Measurements from ENCODE around the gene GPR34. TPM values are rescaled to one million over a fixed set of nuclear protein-coding genes. Genes with fewer than 3 reads are reported as not detected.
"Not testable (repeated sequence)": the region's sequence is repeated elsewhere in the genome, so short reads cannot be mapped to it uniquely, and the experiment has no call there.

The GPR34 gene
- total RNA-seq, 1 donor from 2014 or later = not detected

DNA sequence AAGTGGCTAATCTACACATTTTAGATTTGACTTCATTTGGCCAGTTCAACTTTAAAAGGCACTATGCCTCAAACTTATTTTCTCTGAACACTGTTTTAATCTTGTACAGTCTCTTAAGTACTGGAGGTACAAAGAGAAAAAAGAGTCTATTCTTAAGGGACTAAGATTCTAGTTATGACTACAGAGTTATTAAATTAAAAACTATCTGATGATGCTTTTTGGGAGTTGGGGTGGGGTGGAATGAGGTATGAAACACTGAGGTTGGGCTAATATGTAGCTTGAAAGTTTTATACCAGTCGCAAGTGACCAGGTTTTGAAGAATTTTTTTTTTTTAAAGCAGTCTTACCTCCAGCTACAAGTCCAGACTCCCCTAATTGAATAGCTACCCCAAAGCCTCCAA is 17.7 kb upstream of the GPR34 start:
- no peaks in the 10 kb centered on the region for H3K36me3 ChIP-seq (ENCODE audit: control insufficient read depth, insufficient read depth, low read length)
- no peak overlapping the region for H3K4me3 ChIP-seq (ENCODE audit: low read depth, low read length)
- H3K27me3 ChIP-seq (ENCODE audit: control insufficient read depth, insufficient read depth, low read length) = no peaks in the 10 kb centered on the region
- TF ChIP-seq, protein P1, sequence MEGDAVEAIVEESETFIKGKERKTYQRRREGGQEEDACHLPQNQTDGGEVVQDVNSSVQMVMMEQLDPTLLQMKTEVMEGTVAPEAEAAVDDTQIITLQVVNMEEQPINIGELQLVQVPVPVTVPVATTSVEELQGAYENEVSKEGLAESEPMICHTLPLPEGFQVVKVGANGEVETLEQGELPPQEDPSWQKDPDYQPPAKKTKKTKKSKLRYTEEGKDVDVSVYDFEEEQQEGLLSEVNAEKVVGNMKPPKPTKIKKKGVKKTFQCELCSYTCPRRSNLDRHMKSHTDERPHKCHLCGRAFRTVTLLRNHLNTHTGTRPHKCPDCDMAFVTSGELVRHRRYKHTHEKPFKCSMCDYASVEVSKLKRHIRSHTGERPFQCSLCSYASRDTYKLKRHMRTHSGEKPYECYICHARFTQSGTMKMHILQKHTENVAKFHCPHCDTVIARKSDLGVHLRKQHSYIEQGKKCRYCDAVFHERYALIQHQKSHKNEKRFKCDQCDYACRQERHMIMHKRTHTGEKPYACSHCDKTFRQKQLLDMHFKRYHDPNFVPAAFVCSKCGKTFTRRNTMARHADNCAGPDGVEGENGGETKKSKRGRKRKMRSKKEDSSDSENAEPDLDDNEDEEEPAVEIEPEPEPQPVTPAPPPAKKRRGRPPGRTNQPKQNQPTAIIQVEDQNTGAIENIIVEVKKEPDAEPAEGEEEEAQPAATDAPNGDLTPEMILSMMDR (IDR thresholded peaks at IDR 0.05; ENCODE audit: insufficient read depth, low read length, poor library complexity, severe bottlenecking) = no peak
- no peak for DNase-seq (ENCODE audit: low read depth)

DNA sequence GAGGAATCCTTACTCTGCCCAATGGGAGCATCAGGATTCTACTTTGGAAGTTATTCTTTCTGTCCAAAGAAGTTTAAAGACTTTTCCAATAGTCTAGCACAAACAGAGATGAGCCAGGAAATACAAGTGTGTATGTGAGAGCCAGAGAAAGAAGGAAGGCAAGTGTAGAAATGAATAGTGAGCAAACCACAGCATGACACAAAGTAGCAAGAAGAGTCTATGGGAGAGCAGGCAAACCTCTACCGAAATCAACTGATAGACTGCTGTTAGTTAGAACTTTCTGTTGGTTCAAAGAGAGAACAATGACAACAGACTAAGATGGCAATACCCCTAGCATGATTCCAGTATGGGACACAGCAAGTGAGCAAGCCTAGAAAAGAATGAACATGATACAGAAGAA is 16.1 kb upstream of the GPR34 start:
- no peaks in the 10 kb centered on the region for H3K36me3 ChIP-seq (ENCODE audit: control insufficient read depth, insufficient read depth, low read length)
- no peaks in the 10 kb centered on the region for H3K27me3 ChIP-seq (ENCODE audit: control insufficient read depth, insufficient read depth, low read length)
- no peak overlapping the region for H3K4me3 ChIP-seq (ENCODE audit: low read depth, low read length)
- TF ChIP-seq, protein P1 (IDR thresholded peaks at IDR 0.05; ENCODE audit: insufficient read depth, low read length, poor library complexity, severe bottlenecking) = no peak
- DNase-seq (ENCODE audit: low read depth) = no peak

DNA sequence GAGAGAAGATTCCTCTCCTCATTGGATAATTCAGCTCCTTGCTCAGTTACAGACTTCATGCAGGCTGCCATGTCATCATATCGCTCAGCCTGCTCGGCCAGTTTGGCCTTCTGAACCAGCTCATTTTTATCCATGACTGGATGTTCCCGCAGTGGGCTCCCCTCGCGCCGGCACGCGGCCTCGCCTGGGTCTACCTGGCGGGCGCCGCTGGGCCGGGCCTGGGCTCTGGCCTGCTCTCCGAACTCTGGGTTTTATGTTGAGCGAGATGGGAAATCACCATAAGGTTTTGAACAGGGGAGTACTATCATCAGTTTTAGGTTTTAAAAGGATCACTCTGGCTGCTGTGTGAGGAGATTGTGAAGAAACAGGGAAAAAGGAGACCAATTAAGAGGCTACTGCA is 12.4 kb upstream of the GPR34 start:
- H3K27me3 ChIP-seq (ENCODE audit: control insufficient read depth, insufficient read depth, low read length); H3K36me3 ChIP-seq (ENCODE audit: control insufficient read depth, insufficient read depth, low read length); DNase-seq (ENCODE audit: low read depth); H3K4me3 ChIP-seq (ENCODE audit: low read depth, low read length): not testable (repeated sequence)

GRCh38 chrX:41677183-41678060 is 11.4 kb upstream of the GPR34 start:
- Histone ChIP-seq H3K4me3 (ENCODE audit: low read depth, low read length) (no peak overlapping the region), H3K36me3 (ENCODE audit: control insufficient read depth, insufficient read depth, low read length) (no peaks in the 10 kb centered on the region), H3K27me3 (ENCODE audit: control insufficient read depth, insufficient read depth, low read length) (no peaks in the 10 kb centered on the region)
- TF ChIP-seq, protein P1 (IDR thresholded peaks at IDR 0.05; ENCODE audit: insufficient read depth, low read length, poor library complexity, severe bottlenecking) = no peak
- no peak for DNase-seq (ENCODE audit: low read depth)

- TF ChIP-seq, protein P1 (IDR thresholded peaks at IDR 0.05; ENCODE audit: insufficient read depth, low read length, poor library complexity, severe bottlenecking) = no peak
- no peaks in the 10 kb centered on the region for H3K36me3 ChIP-seq (ENCODE audit: control insufficient read depth, insufficient read depth, low read length)
- H3K4me3 ChIP-seq (ENCODE audit: low read depth, low read length) = no peak overlapping the region
- no peak for DNase-seq (ENCODE audit: low read depth)
- no peaks in the 10 kb centered on the region for H3K27me3 ChIP-seq (ENCODE audit: control insufficient read depth, insufficient read depth, low read length)
These were observed 4.6 kb upstream of the GPR34 start for GRCh38 chrX:41684138-41684537.

- Histone ChIP-seq H3K27me3 (ENCODE audit: control insufficient read depth, insufficient read depth, low read length) (no peaks in the 10 kb centered on the region), H3K4me3 (ENCODE audit: low read depth, low read length) (no peak overlapping the region), H3K36me3 (ENCODE audit: control insufficient read depth, insufficient read depth, low read length) (no peaks in the 10 kb centered on the region)
- TF ChIP-seq, protein P1 (IDR thresholded peaks at IDR 0.05; ENCODE audit: insufficient read depth, low read length, poor library complexity, severe bottlenecking) = no peak
- DNase-seq (ENCODE audit: low read depth) = no peak
These were observed 3.8 kb upstream of the GPR34 start for GRCh38 chrX:41684940-41685339.
